Measurements from ENCODE around the gene CHDH.

The CHDH gene

DNA sequence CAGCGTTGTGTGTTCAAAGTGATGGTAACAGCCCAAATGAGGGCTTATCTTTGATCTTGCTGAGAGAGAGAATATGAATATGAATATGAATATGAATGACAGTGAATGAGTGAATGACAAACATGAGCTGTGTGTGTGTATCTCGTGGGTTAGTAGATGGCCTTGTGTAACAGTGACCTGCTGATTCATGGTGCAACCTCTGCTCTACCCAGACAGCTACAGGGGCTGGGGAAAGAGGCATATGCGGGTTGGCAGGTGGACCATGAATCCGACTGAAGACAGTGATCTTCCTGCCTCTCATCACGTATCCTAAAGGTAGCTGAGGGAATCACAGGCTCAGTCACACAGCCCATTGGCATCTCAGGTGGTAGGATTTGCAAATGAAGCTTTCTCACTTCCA lies 58.2 kb downstream of the CHDH start:
- DNase-seq = no peak

- no peak for DNase-seq
Measured at GRCh38 chr3:53787016-53787415, 59.2 kb downstream of the CHDH start.

- no peak for DNase-seq
Measured at GRCh38 chr3:53780806-53781205, 65.4 kb downstream of the CHDH start.

DNA sequence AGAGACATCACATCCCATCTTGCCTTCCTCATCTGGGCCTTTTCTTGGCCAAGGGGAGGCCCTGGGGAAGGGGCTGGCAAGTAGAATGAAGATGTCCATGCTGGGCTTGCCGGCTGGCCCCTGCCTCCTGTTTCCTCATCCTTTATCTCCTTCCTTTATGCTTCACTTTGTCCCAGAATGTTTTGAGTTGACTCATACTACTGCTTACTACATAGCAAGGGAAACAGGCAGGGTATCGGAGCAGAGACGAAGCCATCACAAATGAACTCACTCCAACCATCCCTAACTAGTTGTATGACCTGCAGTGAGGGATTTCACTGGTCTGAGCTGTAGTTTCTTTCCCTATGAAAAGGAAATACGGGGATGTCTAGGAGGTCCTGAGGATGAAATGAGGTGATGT lies 66.0 kb downstream of the CHDH start:
- no peak for DNase-seq

DNA sequence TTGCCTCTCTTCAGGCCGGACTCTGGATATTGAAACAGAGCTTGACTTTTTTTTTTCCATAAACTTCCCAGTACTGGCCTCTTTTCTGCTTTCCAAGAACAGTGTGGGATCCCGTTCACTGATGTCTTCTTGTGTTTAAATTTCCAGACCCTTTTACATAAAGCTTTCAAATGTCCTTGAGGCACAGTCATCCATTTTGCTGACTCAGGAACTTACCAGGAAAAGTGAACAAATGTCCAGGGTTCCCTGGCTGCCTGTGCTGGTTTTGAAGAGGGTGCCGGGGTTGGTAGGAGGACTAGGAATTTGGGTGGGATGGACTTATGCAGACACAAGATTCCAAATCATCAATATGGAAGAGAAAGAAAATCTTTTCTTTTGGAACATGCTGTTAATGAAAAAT lies 68.1 kb downstream of the CHDH start:
- no peak for DNase-seq

GRCh38 chr3:53777468-53777867 lies 68.8 kb downstream of the CHDH start:
- no peak for DNase-seq

DNA sequence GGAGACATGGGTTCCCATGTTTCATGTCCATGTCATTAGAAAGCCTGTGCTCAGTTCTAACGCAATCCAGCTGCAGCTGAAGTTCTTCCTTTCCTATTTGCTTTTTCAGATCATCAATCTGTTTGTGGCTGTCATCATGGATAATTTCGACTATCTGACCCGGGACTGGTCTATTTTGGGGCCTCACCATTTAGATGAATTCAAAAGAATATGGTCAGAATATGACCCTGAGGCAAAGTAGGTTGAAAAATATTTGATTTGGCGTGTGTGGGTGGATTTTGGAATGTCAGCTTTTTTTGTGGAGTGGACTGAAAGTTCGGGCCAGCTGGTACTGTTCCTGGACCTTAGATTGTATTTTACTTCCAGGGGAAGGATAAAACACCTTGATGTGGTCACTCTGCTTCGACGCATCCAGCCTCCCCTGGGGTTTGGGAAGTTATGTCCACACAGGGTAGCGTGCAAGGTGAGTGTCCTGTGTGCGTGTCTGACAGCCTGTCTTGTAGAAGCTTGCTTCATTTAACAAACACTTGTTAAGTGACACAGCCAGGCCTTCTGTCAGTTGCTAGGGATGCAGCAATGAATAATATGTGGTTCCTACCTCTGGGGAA lies 69.6 kb downstream of the CHDH start:
- no peak for DNase-seq

DNA sequence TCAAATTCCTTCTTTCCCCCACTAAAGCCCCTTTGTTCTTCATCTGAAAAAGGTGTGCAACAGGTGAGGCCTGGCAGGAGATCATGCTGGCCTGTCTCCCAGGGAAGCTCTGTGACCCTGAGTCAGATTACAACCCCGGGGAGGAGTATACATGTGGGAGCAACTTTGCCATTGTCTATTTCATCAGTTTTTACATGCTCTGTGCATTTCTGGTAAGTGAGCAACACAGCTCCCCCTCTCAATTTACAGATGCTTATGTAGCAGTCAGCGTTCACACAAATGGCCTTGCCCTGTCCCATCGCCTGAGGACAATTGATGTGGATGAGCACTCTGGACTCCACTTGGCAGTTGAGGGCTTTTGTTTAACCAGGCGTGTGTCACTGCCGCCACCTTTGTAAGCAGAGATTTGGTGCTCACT lies 70.4 kb downstream of the CHDH start:
- no peak for DNase-seq

GRCh38 chr3:53775018-53775417 lies 71.2 kb downstream of the CHDH start:
- no peak for DNase-seq

GRCh38 chr3:53774414-53774813 lies 71.8 kb downstream of the CHDH start:
- no peak for DNase-seq

- no peak for DNase-seq
Measured at GRCh38 chr3:53773611-53774368, 72.4 kb downstream of the CHDH start.

DNA sequence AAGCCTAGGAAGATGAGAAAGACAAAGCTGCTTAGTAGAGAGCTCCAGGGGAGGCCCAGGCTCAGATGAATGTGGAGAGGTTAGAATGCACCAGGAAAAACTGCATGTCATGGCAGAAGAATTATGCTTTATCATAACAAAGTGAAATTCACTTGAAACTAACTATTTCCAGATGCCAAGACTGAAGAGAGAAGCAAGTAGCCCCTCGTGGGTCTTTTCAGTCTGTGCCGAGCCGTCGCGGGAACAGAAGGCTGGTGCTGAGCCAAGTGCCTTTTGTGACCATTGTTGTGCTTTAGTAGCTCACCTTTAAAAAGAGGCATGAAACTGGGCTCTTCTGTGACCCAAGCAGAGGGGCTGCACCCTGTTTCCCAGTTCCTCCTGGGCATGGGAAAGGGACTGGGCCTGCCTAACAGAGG lies 73.2 kb downstream of the CHDH start:
- DNase-seq = no peak

GRCh38 chr3:53772562-53772961 lies 73.7 kb downstream of the CHDH start:
- no peak for DNase-seq

GRCh38 chr3:53768478-53769459 lies 77.5 kb downstream of the CHDH start:
- DNase-seq = no peak

DNA sequence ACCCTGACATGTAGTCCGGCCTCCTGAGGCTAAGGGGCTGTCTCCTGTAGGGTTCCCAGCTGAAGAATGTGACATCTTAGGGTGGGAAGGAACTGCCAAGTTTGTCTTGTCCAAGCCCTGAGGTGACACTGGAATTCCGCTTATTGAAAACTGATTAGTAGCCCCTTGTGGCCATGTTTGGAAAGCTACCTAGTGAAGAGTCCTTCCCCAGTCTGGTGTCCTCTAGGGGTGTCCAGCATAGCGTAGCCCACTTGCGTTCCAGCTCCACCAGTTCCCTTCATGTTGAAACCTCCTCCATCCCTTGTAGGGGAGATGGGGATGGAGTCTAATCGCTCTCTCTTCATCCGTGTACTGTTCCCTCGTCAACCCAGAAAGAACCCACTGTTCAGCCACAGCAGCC lies 79.5 kb downstream of the CHDH start:
- no peak for DNase-seq

- no peak for DNase-seq
Measured at GRCh38 chr3:53765753-53766152, 80.5 kb downstream of the CHDH start.

GRCh38 chr3:53764026-53764775 lies 82.0 kb downstream of the CHDH start:
- no peak for DNase-seq

DNA sequence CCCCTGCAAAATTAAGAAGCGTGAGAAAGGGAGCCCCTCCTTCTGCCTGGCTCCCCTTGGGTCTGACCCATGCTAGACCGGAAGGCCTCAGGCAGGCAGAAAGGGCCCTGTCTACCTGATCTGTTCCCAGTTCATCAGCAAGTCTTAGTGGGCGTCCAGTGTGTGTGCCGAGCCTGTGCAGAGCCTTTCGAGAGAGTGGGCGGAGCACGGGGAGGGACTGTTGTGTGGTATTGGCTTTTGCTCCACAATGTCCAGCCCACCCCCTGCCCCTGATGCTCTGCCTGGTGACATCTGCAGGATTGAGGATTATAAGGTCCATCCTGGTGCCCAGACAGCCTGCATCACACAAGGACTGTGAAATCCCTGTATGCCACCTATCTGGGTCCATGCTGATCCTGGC lies 82.9 kb downstream of the CHDH start:
- no peak for DNase-seq

Measured in SW 1271 (cell line).